DND-41 (cell line): ENCODE measurements around the gene PXDC1.

Experiments used
- ATAC-seq: fragments of 200-7000 bp; cut with Tn5 transposase; 3 replicates; pipeline ENCODE4 v1.9.1; 2021; ENCODE audit warnings: low read depth; ENCODE audit not compliant: insufficient read depth
- DNase-seq: peaks from one replicate; pipeline ENCODE4 v3.0.0-alpha.2; 2020
- H2AFZ ChIP-seq: 2 replicates; pipeline ENCODE4 v1.6.0; 2012; ENCODE audit warnings: low read depth, low read length
- H3K27ac ChIP-seq: 2 replicates; pipeline ENCODE4 v1.5.1; 2012; ENCODE audit warnings: low read length, inconsistent platforms
- H3K27me3 ChIP-seq: fragments of 200-600 bp; sonication (generic); 2 replicates; pipeline ENCODE4 v1.6.0; 2012; ENCODE audit warnings: low read length, mild to moderate bottlenecking, inconsistent platforms; ENCODE audit not compliant: insufficient read depth, poor library complexity
- H3K36me3 ChIP-seq: 2 replicates; pipeline ENCODE4 v1.5.1; 2012; ENCODE audit warnings: low read length, inconsistent platforms; ENCODE audit not compliant: insufficient read depth
- H3K4me1 ChIP-seq: 2 replicates; pipeline ENCODE4 v1.5.1; 2012; ENCODE audit warnings: mild to moderate bottlenecking, low read length; ENCODE audit not compliant: insufficient read depth
- H3K4me2 ChIP-seq: 2 replicates; pipeline ENCODE4 v1.6.0; 2012; ENCODE audit warnings: mild to moderate bottlenecking, moderate library complexity, low read length, inconsistent platforms; ENCODE audit not compliant: insufficient read depth
- H3K4me3 ChIP-seq, 2 experiments: fragments of 200-600 bp in 1 of 2; shearing (Covaris generic) in 1 of 2; 2 replicates each; pipeline ENCODE4 v1.5.1; 2012 to 2016; ENCODE audit warnings: inconsistent platforms in 2 of 2, low read length in 2 of 2, mild to moderate bottlenecking in 2 of 2, low read depth in 1 of 2, moderate library complexity in 1 of 2
- H3K79me2 ChIP-seq: 2 replicates; pipeline ENCODE4 v1.6.0; 2012; ENCODE audit warnings: low read length, inconsistent platforms; ENCODE audit not compliant: insufficient read depth
- H3K9ac ChIP-seq: 2 replicates; pipeline ENCODE4 v1.6.0; 2012; ENCODE audit warnings: low read depth, mild to moderate bottlenecking, inconsistent platforms, low read length, moderate library complexity
- H3K9me3 ChIP-seq: 2 replicates; pipeline ENCODE4 v1.5.1; 2012; ENCODE audit warnings: low read length, moderate library complexity, mild to moderate bottlenecking, inconsistent platforms; ENCODE audit not compliant: insufficient read depth, severe bottlenecking
- H4K20me1 ChIP-seq: 2 replicates; pipeline ENCODE4 v1.6.0; 2012; ENCODE audit warnings: low read length; ENCODE audit not compliant: insufficient read depth
- EZH2 ChIP-seq: IDR thresholded peaks from 3 replicates; pipeline ENCODE4 v1.6.1; 2012; ENCODE audit warnings: borderline replicate concordance, low read depth, mild to moderate bottlenecking, moderate library complexity, low read length, inconsistent platforms; ENCODE audit not compliant: severe bottlenecking
- TF ChIP-seq, protein P1 (sequence below): IDR thresholded peaks from 2 replicates; pipeline ENCODE4 v1.5.1; 2012; ENCODE audit warnings: borderline replicate concordance, low read length, moderate library complexity, mild to moderate bottlenecking; ENCODE audit not compliant: poor library complexity, severe bottlenecking; ENCODE audit errors: extremely low read depth

Gene PXDC1

DNA sequence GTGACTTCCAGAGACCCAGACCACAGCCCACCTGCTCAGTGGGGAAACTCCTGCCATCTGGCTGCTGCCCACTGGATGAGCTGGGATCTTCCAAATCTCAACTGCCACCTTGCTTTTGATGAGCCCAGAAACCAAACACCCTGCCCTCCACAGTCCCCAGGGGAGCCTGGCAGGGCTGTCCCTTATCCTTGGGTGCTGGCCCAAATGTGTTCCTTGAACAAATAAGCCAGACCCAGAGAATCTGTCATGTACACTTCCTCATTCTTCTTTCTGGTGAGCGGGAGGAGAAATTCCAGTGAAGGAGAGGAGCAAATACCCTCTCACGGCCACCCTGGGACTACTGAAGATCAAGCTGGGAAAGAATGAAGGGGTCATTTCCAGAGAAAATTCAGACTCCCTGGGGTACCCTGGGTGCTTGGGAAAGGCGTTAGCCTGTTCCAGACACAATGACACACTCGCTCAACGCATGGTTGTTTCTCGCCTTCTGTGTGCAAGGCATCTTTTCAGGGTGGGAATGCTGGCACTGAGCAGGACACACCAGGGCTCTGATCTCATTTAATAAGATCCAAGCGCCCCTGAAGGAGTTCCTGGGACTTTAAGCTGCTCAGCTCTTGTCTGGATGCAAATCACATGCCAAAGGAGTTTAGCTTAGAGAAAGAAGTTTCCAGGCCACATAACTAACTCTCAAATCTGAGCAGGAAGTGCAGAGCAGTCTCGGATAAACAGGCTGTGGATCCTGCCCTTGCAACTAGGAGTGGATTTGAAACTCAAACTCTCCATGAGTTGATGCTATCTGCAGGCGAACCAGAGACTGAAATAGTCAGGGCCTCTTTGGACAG, 38.5 kb downstream of the PXDC1 start:
- Histone ChIP-seq H2AFZ (no peak overlapping the region), H4K20me1 (no peaks in the 10 kb centered on the region), H3K9me3 (no peaks in the 10 kb centered on the region), H3K79me2 (no peaks in the 10 kb centered on the region), H3K4me3 (no peak overlapping the region), H3K27me3 (peaks cover 6% of the 10 kb centered on the region), H3K4me1 (no peaks in the 10 kb centered on the region), H3K27ac (no peak overlapping the region), H3K36me3 (no peaks in the 10 kb centered on the region), H3K4me2 (no peak overlapping the region), H3K9ac (no peak overlapping the region)
- no peak for ATAC-seq
- DNase-seq: no peak
- TF ChIP-seq EZH2: no peak
- TF ChIP-seq, protein P1, sequence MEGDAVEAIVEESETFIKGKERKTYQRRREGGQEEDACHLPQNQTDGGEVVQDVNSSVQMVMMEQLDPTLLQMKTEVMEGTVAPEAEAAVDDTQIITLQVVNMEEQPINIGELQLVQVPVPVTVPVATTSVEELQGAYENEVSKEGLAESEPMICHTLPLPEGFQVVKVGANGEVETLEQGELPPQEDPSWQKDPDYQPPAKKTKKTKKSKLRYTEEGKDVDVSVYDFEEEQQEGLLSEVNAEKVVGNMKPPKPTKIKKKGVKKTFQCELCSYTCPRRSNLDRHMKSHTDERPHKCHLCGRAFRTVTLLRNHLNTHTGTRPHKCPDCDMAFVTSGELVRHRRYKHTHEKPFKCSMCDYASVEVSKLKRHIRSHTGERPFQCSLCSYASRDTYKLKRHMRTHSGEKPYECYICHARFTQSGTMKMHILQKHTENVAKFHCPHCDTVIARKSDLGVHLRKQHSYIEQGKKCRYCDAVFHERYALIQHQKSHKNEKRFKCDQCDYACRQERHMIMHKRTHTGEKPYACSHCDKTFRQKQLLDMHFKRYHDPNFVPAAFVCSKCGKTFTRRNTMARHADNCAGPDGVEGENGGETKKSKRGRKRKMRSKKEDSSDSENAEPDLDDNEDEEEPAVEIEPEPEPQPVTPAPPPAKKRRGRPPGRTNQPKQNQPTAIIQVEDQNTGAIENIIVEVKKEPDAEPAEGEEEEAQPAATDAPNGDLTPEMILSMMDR: no peak

DNA sequence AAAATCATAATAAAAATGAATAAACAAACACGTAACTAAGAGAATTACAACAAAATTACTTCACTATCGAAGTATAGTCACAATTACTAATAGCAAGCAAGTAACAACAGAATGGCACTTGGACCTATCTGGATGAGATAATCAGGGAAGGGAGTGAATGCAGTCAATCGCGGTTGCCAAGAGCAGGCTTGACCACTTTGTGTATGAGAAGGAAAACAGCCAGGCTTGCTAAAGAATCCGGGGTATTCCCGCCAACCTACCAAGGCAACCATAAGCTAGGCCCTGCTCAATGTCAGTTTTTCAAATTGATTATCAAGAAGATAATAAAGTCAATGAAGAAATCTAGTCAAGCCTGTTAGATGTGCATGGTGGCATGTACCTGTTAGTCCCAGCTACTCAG, 39.7 kb downstream of the PXDC1 start:
- H3K36me3 ChIP-seq: no peaks in the 10 kb centered on the region
- no peaks in the 10 kb centered on the region for H3K4me1 ChIP-seq
- peaks cover 9% of the 10 kb centered on the region for H3K27me3 ChIP-seq
- H3K4me2 ChIP-seq: no peak overlapping the region
- H2AFZ ChIP-seq: no peak overlapping the region
- H3K9me3 ChIP-seq: no peaks in the 10 kb centered on the region
- no peak overlapping the region for H3K4me3 ChIP-seq
- H3K9ac ChIP-seq: no peak overlapping the region
- ATAC-seq (no peak), DNase-seq (no peak)
- no peak overlapping the region for H3K27ac ChIP-seq
- H4K20me1 ChIP-seq: no peaks in the 10 kb centered on the region
- TF ChIP-seq, protein P1: no peak
- TF ChIP-seq EZH2: no peak
- H3K79me2 ChIP-seq: no peaks in the 10 kb centered on the region

DNA sequence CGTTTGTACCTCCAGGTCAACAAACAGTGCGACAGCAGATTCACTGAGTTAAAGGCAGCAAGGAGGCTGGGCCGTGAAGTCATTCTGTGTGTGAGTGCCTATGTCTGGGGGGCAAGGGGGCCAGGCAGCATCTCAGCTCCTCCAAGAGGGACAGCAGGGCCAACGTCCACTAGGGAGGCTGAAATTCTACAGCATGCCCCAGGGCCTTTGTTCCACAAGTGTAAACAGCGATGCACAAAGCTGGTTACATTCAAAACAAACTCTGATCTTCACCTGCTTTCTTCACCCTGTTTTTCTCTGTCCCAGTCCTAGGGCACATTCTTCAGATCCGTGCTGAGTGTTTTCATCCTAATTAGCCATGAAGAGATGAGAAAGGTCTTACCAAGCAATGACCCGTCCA, 41.1 kb downstream of the PXDC1 start:
- ATAC-seq (no peak), DNase-seq (no peak)
- Histone ChIP-seq H3K4me1 (no peaks in the 10 kb centered on the region), H3K27me3 (peaks cover 2% of the 10 kb centered on the region), H3K36me3 (no peaks in the 10 kb centered on the region), H2AFZ (no peak overlapping the region), H3K9ac (no peak overlapping the region), H3K9me3 (no peaks in the 10 kb centered on the region), H3K4me2 (no peak overlapping the region), H4K20me1 (no peaks in the 10 kb centered on the region), H3K4me3 (no peak overlapping the region), H3K79me2 (no peaks in the 10 kb centered on the region), H3K27ac (no peak overlapping the region)
- TF ChIP-seq EZH2: no peak
- TF ChIP-seq, protein P1: no peak
